Mesenteric fat pad (tissue), 1 donor: ENCODE data around the gene SKIC3. TPM values are rescaled to one million over a fixed set of nuclear protein-coding genes. Genes with fewer than 3 reads are reported as not detected.

Experiments
- DNase-seq: peaks from one replicate; pipeline ENCODE4 v3.0.0-alpha.2; 2020; ENCODE audit warnings: low spot score
- total RNA-seq: library from RNA; stranded (reverse); fragmentation: NEBNext Ultra II Directional; extraction: Animal tissue kit (Norgen Biotek cat#: 25700); gene quantifications from one replicate; pipeline ENCODE4 v1.2.1, GENCODE V29; 2021
- donor health status: DM: yes; HTN: yes; CAD: no.

The SKIC3 gene
- total RNA-seq, 1 donor from 2014 or later, result 79.3 TPM

- no peak for DNase-seq
These were observed 22.4 kb downstream of the SKIC3 start for GRCh38 chr5:95532415-95532814.

GRCh38 chr5:95531491-95531890 lies 23.3 kb downstream of the SKIC3 start:
- no peak for DNase-seq

GRCh38 chr5:95530416-95530815 lies 24.4 kb downstream of the SKIC3 start:
- DNase-seq, result no peak

- DNase-seq, result no peak
These were observed 26.2 kb downstream of the SKIC3 start for GRCh38 chr5:95528565-95528964.

- DNase-seq, result no peak
These were observed 27.9 kb downstream of the SKIC3 start for GRCh38 chr5:95526871-95527270.

- DNase-seq, result no peak
These were observed 30.4 kb downstream of the SKIC3 start for GRCh38 chr5:95524423-95524822.

- no peak for DNase-seq
These were observed 34.6 kb downstream of the SKIC3 start for GRCh38 chr5:95520206-95520605.

- DNase-seq, result no peak
These were observed 35.1 kb downstream of the SKIC3 start for GRCh38 chr5:95519681-95520080.

GRCh38 chr5:95519151-95519550 lies 35.6 kb downstream of the SKIC3 start:
- DNase-seq, result no peak

GRCh38 chr5:95518417-95518816 lies 36.4 kb downstream of the SKIC3 start:
- no peak for DNase-seq

GRCh38 chr5:95511606-95512005 lies 43.2 kb downstream of the SKIC3 start:
- no peak for DNase-seq

- no peak for DNase-seq
These were observed 46.2 kb downstream of the SKIC3 start for GRCh38 chr5:95508550-95508949.

Other genes with a start within 250 kb of the SKIC3 start
- not detected for gene FAM81B, start 163.6 kb downstream of the SKIC3 start, total RNA-seq
- gene ARSK, start 124 bp upstream of the SKIC3 start, total RNA-seq, result 3.2 TPM
- 0.32 TPM for gene GPR150, start 65.1 kb upstream of the SKIC3 start, total RNA-seq
- 1.1 TPM for gene RFESD, start 91.8 kb upstream of the SKIC3 start, total RNA-seq
- 3.5 TPM for gene SPATA9, start 128.0 kb upstream of the SKIC3 start, total RNA-seq
- gene RHOBTB3, start 176.4 kb upstream of the SKIC3 start, total RNA-seq, result 160 TPM